Stimulated activated CD4-positive, alpha-beta T cell treated with anti-CD3 and anti-CD28 coated beads, Interleukin-1b, Interleukin-23, amount 100 ng/mL, for 48 hours (primary cell): ENCODE results near the gene PCDHAC2.

ENCODE experiments used
- DNase-seq: peaks from one replicate; pipeline ENCODE4 v3.0.0-alpha.2; 2020

Gene PCDHAC2

GRCh38 chr5:140989254-140990020 is 23.2 kb downstream of the PCDHAC2 start:
- no peak for DNase-seq

GRCh38 chr5:140992828-140993227 is 26.6 kb downstream of the PCDHAC2 start:
- DNase-seq, result no peak

- DNase-seq, result no peak
Observed at GRCh38 chr5:140996060-140996459, 29.8 kb downstream of the PCDHAC2 start.

- no peak for DNase-seq
Observed at GRCh38 chr5:140998921-140999410, 32.7 kb downstream of the PCDHAC2 start.

- no peak for DNase-seq
Observed at GRCh38 chr5:141001446-141001843, 35.2 kb downstream of the PCDHAC2 start.

- no peak for DNase-seq
Observed at GRCh38 chr5:141001844-141002604, 35.7 kb downstream of the PCDHAC2 start.

- DNase-seq, result no peak
Observed at GRCh38 chr5:141002605-141002965, 36.3 kb downstream of the PCDHAC2 start.

GRCh38 chr5:141003031-141003430 is 36.8 kb downstream of the PCDHAC2 start:
- DNase-seq, result no peak

GRCh38 chr5:141003791-141004611 is 37.7 kb downstream of the PCDHAC2 start:
- DNase-seq, result no peak

GRCh38 chr5:141007791-141008190 is 41.5 kb downstream of the PCDHAC2 start:
- no peak for DNase-seq

GRCh38 chr5:141010047-141010793 is 43.9 kb downstream of the PCDHAC2 start:
- DNase-seq, result no peak

- DNase-seq, result no peak
Observed at GRCh38 chr5:141017943-141018342, 51.7 kb downstream of the PCDHAC2 start.
